RPMI8226 (cell line): ENCODE results near the gene CTBP2.
"Not testable (repeated sequence)": the region's sequence is repeated elsewhere in the genome, so short reads cannot be mapped to it uniquely, and the experiment has no call there.

Experiments used
- DNase-seq: peaks from one replicate; pipeline ENCODE4 v3.0.0-alpha.2; 2015

Gene CTBP2

GRCh38 chr10:125157505-125157904, 2.9 kb downstream of the CTBP2 start:
- DNase-seq: no peak

GRCh38 chr10:125156739-125157480, 3.5 kb downstream of the CTBP2 start:
- no peak for DNase-seq

GRCh38 chr10:125156196-125156595, 4.2 kb downstream of the CTBP2 start:
- no peak for DNase-seq

GRCh38 chr10:125155101-125155500, 5.3 kb downstream of the CTBP2 start:
- no peak for DNase-seq

GRCh38 chr10:125154529-125154928, 5.8 kb downstream of the CTBP2 start:
- DNase-seq: no peak

- DNase-seq: no peak
These were observed 6.5 kb downstream of the CTBP2 start for GRCh38 chr10:125153703-125154490.

- DNase-seq: no peak
These were observed 7.7 kb downstream of the CTBP2 start for GRCh38 chr10:125152450-125153368.

- peak; percentile 19 for DNase-seq
These were observed 8.6 kb downstream of the CTBP2 start for GRCh38 chr10:125151553-125152449.

GRCh38 chr10:125151170-125151552, 9.2 kb downstream of the CTBP2 start:
- no peak for DNase-seq

GRCh38 chr10:125150376-125151083, 9.8 kb downstream of the CTBP2 start:
- DNase-seq: not testable (repeated sequence)

GRCh38 chr10:125149680-125150047, 10.7 kb downstream of the CTBP2 start:
- no peak for DNase-seq

GRCh38 chr10:125149036-125149679, 11.2 kb downstream of the CTBP2 start:
- DNase-seq: peak; percentile 38

GRCh38 chr10:125148528-125148927, 11.8 kb downstream of the CTBP2 start:
- DNase-seq: no peak

GRCh38 chr10:125147971-125148439, 12.4 kb downstream of the CTBP2 start:
- no peak for DNase-seq

GRCh38 chr10:125146791-125147579, 13.4 kb downstream of the CTBP2 start:
- DNase-seq: peak; percentile 80

- DNase-seq: no peak
These were observed 14.7 kb downstream of the CTBP2 start for GRCh38 chr10:125145636-125146035.

GRCh38 chr10:125144693-125145623, 15.4 kb downstream of the CTBP2 start:
- DNase-seq: peak; percentile 40

GRCh38 chr10:125144206-125144605, 16.2 kb downstream of the CTBP2 start:
- DNase-seq: no peak

GRCh38 chr10:125142946-125143345, 17.4 kb downstream of the CTBP2 start:
- DNase-seq: no peak
